Left lung (tissue), 10 donors: ENCODE measurements around the gene ZNF275. TPM values are rescaled to one million over a fixed set of nuclear protein-coding genes. Genes with fewer than 3 reads are reported as not detected.

Experiments used
- ATAC-seq: fragments of 200-7000 bp; cut with Tn5 transposase; one replicate; pipeline ENCODE4 v1.9.1; 2020; ENCODE audit warnings: moderate library complexity
- DNase-seq, 4 donors: peaks; one replicate each; pipeline ENCODE4 v3.0.0-alpha.2; 2013 to 2020
- H3K27ac ChIP-seq, 2 donors: fragments of 200-600 bp; sonication (generic) in 1 of 2; one replicate each; pipeline versions ENCODE4 v1.5.0 to v1.8.0; 2020 to 2021
- H3K27me3 ChIP-seq, 2 donors: fragments of 200-600 bp; sonication (generic) in 1 of 2; one replicate each; pipeline versions ENCODE4 v1.5.0 to v1.8.0; 2020 to 2021
- H3K36me3 ChIP-seq, 2 donors: fragments of 200-600 bp; sonication (generic) in 1 of 2; one replicate each; pipeline versions ENCODE4 v1.5.0 to v1.8.0; 2020 to 2021
- H3K4me1 ChIP-seq, 2 donors: fragments of 200-600 bp; one replicate each; pipeline ENCODE4 v1.8.0; 2021
- H3K4me3 ChIP-seq, 2 donors: fragments of 200-600 bp; sonication (generic) in 1 of 2; one replicate each; pipeline versions ENCODE4 v1.5.0 to v1.8.0; 2020 to 2021; ENCODE audit warnings: mild to moderate bottlenecking in 1 of 2
- H3K9me3 ChIP-seq, 2 donors: fragments of 200-600 bp; sonication (generic) in 1 of 2; one replicate each; pipeline versions ENCODE4 v1.5.0 to v1.8.0; 2020 to 2021
- intact Hi-C, 2 donors: fragments of 100-400 bp; cut with DNase I; formaldehyde crosslinking; loops; one replicate each; pipeline versions ENCODE4 v1.11.2 to v1.14.2; 2022
- polyA plus RNA-seq, 6 donors: library from polyadenylated mRNA; unstranded; fragments of 120-200 nt; gene quantifications; one replicate each; pipeline ENCODE4 v1.2.1, GENCODE V29; 2013; ENCODE audit not compliant: insufficient read length in 6 of 6
- total RNA-seq, 2 donors: library from RNA; stranded (reverse); fragmentation: NEBNext Ultra II Directional; extraction: Animal tissue kit (Norgen Biotek cat#: 25700); gene quantifications; one replicate each; pipeline ENCODE4 v1.2.1, GENCODE V29; 2021
- TF ChIP-seq, protein P1 (sequence below), 2 donors: fragments of 200-600 bp; sonication (generic) in 1 of 2; IDR thresholded peaks; one replicate each; pipeline versions ENCODE4 v1.5.0 to v1.8.0; 2021; ENCODE audit warnings: antibody characterized with exemption in 2 of 2
- donor health status: DM: no; HTN: yes; CAD: no.
- donor health status: DM: no; HTN: no; CAD: no.

ZNF275 gene
- total and polyA plus RNA-seq, 8 donors = 7.6 to 18.6 (median 15.8) TPM

DNA sequence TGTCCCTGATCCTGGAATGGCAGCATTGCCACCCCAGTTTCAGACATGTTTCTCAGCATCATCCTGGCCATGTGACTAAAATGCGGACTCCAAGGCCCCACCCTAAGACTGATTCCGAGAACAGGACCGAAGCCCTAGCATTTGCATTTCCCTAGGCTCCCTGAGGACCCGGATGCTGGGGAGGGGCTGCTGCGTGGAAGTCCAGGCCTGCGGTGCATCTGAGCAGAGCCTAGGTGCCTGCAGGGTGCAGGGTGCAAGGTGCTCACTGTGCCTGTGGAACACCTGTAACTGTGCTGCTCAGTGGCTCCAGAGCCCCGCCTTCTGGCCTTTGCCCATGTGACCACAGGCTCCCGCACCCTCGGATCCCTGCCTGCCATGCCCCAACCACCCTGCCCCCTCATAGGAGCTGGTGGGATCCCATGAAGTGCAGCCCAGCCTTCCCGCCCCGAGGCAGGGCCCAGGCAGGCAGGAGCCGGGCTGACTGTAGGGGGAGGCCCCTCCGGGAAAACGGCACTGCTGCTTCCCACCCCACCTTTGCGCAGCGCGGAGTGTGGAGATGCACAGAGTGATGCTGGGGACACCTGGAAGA, 27.3 kb upstream of the ZNF275 start:
- Histone ChIP-seq H3K27me3 (no peaks in the 10 kb centered on the region), H3K4me3 (no peak overlapping the region), H3K9me3 (no peaks in the 10 kb centered on the region), H3K27ac (no peak overlapping the region), H3K4me1 (no peaks in the 10 kb centered on the region), H3K36me3 (no peaks in the 10 kb centered on the region)
- intact Hi-C loops = no loop called here
- TF ChIP-seq, protein P1, sequence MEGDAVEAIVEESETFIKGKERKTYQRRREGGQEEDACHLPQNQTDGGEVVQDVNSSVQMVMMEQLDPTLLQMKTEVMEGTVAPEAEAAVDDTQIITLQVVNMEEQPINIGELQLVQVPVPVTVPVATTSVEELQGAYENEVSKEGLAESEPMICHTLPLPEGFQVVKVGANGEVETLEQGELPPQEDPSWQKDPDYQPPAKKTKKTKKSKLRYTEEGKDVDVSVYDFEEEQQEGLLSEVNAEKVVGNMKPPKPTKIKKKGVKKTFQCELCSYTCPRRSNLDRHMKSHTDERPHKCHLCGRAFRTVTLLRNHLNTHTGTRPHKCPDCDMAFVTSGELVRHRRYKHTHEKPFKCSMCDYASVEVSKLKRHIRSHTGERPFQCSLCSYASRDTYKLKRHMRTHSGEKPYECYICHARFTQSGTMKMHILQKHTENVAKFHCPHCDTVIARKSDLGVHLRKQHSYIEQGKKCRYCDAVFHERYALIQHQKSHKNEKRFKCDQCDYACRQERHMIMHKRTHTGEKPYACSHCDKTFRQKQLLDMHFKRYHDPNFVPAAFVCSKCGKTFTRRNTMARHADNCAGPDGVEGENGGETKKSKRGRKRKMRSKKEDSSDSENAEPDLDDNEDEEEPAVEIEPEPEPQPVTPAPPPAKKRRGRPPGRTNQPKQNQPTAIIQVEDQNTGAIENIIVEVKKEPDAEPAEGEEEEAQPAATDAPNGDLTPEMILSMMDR (IDR thresholded peaks at IDR 0.05) = no peak
- ATAC-seq = no peak
- no peak for DNase-seq

- H3K4me3 ChIP-seq = no peak overlapping the region
- DNase-seq (no peak), ATAC-seq (no peak)
- no peaks in the 10 kb centered on the region for H3K9me3 ChIP-seq
- H3K4me1 ChIP-seq = no peaks in the 10 kb centered on the region
- TF ChIP-seq, protein P1 (IDR thresholded peaks at IDR 0.05) = no peak
- no peaks in the 10 kb centered on the region for H3K27me3 ChIP-seq
- intact Hi-C loops = no loop called here
- H3K27ac ChIP-seq = no peak overlapping the region
- H3K36me3 ChIP-seq = no peaks in the 10 kb centered on the region
Measured at GRCh38 chrX:153307276-153308178, 26.4 kb upstream of the ZNF275 start.

- Histone ChIP-seq H3K36me3 (no peaks in the 10 kb centered on the region), H3K27me3 (no peaks in the 10 kb centered on the region), H3K4me3 (no peak overlapping the region), H3K9me3 (no peaks in the 10 kb centered on the region), H3K4me1 (no peaks in the 10 kb centered on the region), H3K27ac (no peak overlapping the region)
- ATAC-seq (peak; percentile 52), DNase-seq (no peak)
- TF ChIP-seq, protein P1 (IDR thresholded peaks at IDR 0.05) = no peak
- intact Hi-C loops = no loop called here
Measured at GRCh38 chrX:153310901-153311300, 23.1 kb upstream of the ZNF275 start.

DNA sequence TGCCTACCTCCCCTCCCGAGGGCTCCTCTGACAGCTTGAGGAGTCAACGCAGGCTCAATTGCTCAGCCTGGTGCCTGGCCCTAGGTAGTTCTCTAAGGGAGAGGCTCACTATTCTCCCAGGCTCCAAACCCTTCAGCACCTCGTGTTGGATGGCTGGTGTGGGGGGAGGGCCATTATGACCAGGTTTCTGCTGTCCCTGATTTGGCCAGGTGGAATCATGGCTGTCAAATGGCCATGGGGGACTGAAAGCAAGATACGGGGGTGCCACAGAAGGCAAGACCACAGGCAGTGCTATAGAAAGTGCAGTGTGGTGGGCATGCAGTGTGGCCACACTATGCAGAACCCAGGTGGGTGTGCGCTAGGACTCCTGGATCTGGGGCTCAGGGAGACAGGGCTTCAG, 21.9 kb upstream of the ZNF275 start:
- intact Hi-C loops = no loop called here
- Histone ChIP-seq H3K36me3 (no peaks in the 10 kb centered on the region), H3K27ac (no peak overlapping the region), H3K4me1 (no peaks in the 10 kb centered on the region), H3K9me3 (no peaks in the 10 kb centered on the region), H3K4me3 (no peak overlapping the region), H3K27me3 (no peaks in the 10 kb centered on the region)
- DNase-seq (no peak), ATAC-seq (no peak)
- TF ChIP-seq, protein P1 (IDR thresholded peaks at IDR 0.05) = no peak

DNA sequence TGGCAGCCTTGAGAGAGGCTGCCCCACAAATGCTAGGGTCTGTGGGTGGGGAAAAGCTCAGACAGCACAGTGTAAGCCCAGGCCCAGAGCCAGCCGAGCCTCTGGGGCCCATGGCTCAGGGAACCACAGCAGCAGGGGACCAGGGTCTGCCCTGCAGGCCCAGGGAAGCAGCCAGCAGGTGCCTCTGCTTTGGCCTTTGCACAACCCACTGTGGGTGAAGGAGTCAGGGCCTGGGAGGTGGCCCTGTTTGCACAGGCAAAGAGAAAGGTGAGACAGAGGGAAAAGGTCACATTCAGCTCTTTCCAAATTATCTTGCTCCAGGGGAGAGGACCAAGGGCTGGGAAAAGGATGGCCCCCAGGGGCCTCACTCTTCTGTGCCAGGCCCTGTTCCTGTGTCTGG, 21.1 kb upstream of the ZNF275 start:
- Histone ChIP-seq H3K9me3 (no peaks in the 10 kb centered on the region), H3K27me3 (no peaks in the 10 kb centered on the region), H3K4me1 (no peaks in the 10 kb centered on the region), H3K27ac (no peak overlapping the region), H3K36me3 (no peaks in the 10 kb centered on the region), H3K4me3 (no peak overlapping the region)
- ATAC-seq (no peak), DNase-seq (no peak)
- TF ChIP-seq, protein P1 (IDR thresholded peaks at IDR 0.05) = no peak
- intact Hi-C loops = no loop called here
